Measurements from ENCODE around the gene MRPS15.

- TF ChIP-seq CTCF (conservative IDR thresholded peaks at IDR 0.05 in 1 of 2, IDR thresholded peaks at IDR 0.05 in 1 of 2; ENCODE audit: extremely low read depth in 1 of 2, insufficient read depth in 1 of 2, low read depth in 1 of 2, low read length in 2 of 2): no peak
- TF ChIP-seq EZH2 (IDR thresholded peaks at IDR 0.05; ENCODE audit: borderline replicate concordance, low read length): no peak
Measured at GRCh38 chr1:36442337-36442736, 21.8 kb downstream of the MRPS15 start.

Measured in mammary epithelial cell (primary cell).